Measurements from ENCODE around the gene ECSCR.

The ECSCR gene

GRCh38 chr5:139426203-139426885 is 36.2 kb downstream of the ECSCR start:
- no peak for DNase-seq (ENCODE audit: low read depth)
- no peak for TF ChIP-seq CTCF (IDR thresholded peaks at IDR 0.05; ENCODE audit: low read depth, low read length, missing control alignments)
- no peak overlapping the region for H3K4me3 ChIP-seq (ENCODE audit: low read depth, low read length)
- in situ Hi-C loops (cut with HindIII; ENCODE audit: low sequenced_read_pairs), result no loop called here

- in situ Hi-C loops (cut with HindIII; ENCODE audit: low sequenced_read_pairs), result no loop called here
- H3K4me3 ChIP-seq (ENCODE audit: low read depth, low read length), result no peak overlapping the region
- TF ChIP-seq CTCF (IDR thresholded peaks at IDR 0.05; ENCODE audit: low read depth, low read length, missing control alignments), result no peak
- no peak for DNase-seq (ENCODE audit: low read depth)
These were observed 37.0 kb downstream of the ECSCR start for GRCh38 chr5:139425497-139425896.

GRCh38 chr5:139422307-139422893 is 40.1 kb downstream of the ECSCR start:
- peak; percentile 83 for TF ChIP-seq CTCF (IDR thresholded peaks at IDR 0.05; ENCODE audit: low read depth, low read length, missing control alignments)
- in situ Hi-C loops (cut with HindIII; ENCODE audit: low sequenced_read_pairs), result no loop called here
- DNase-seq (ENCODE audit: low read depth), result peak; percentile 70

GRCh38 chr5:139419226-139420192 is 43.0 kb downstream of the ECSCR start:
- no peak for TF ChIP-seq CTCF (IDR thresholded peaks at IDR 0.05; ENCODE audit: low read depth, low read length, missing control alignments)
- in situ Hi-C loops (cut with HindIII; ENCODE audit: low sequenced_read_pairs), result loop anchor here (10.0 kb wide), 1 partner anchor 105 kb away; no protein-coding TSS in a partner anchor
- DNase-seq (ENCODE audit: low read depth), result no peak
- no peak overlapping the region for H3K4me3 ChIP-seq (ENCODE audit: low read depth, low read length)

More at GRCh38 chr5:139422307-139422893, 40.1 kb downstream of the ECSCR start:
- no peak overlapping the region for H3K4me3 ChIP-seq (ENCODE audit: low read depth, low read length)

GRCh38 chr5:139418793-139419192 is 43.8 kb downstream of the ECSCR start:
- in situ Hi-C loops (cut with HindIII; ENCODE audit: low sequenced_read_pairs), result loop anchor here (10.0 kb wide), 1 partner anchor 106 kb away; no protein-coding TSS in a partner anchor
- TF ChIP-seq CTCF (IDR thresholded peaks at IDR 0.05; ENCODE audit: low read depth, low read length, missing control alignments), result no peak
- H3K4me3 ChIP-seq (ENCODE audit: low read depth, low read length), result no peak overlapping the region
- no peak for DNase-seq (ENCODE audit: low read depth)

- in situ Hi-C loops (cut with HindIII; ENCODE audit: low sequenced_read_pairs), result loop anchor here (10.0 kb wide), 1 partner anchor 108 kb away; no protein-coding TSS in a partner anchor
- H3K4me3 ChIP-seq (ENCODE audit: low read depth, low read length), result no peak overlapping the region
- no peak for TF ChIP-seq CTCF (IDR thresholded peaks at IDR 0.05; ENCODE audit: low read depth, low read length, missing control alignments)
- no peak for DNase-seq (ENCODE audit: low read depth)
These were observed 45.3 kb downstream of the ECSCR start for GRCh38 chr5:139417214-139417613.

All from astrocyte of the cerebellum (primary cell).